HG03039 (cell line): Measurements from ENCODE around the gene ST3GAL6.

Experiments used
- ATAC-seq: cut with Tn5 transposase; IDR thresholded peaks from one replicate; pipeline ENCODE4 v1.9.1; 2021; ENCODE audit warnings: mild to moderate bottlenecking, moderate library complexity; ENCODE audit not compliant: unreplicated experiment

ST3GAL6 gene

DNA sequence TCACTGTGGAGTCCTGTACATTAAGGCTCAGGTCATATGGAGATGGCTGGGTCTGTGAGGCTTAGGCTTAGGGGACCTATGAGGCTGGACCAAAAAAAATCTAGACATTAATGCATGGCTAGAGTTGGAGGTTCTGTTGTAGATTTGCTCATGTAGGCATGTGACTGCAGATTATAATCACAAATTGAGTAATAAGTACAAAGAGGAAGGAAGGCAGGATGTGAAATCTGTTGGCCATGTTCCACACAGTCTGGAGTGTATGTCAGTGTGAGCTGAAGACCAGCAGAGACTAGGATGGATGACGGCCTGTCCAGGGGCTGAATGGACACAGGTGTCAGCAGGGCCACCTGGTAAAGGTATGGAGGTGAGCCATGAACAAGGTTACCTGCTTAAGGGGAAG lies at the start of gene ST3GAL6:
Gene ST3GAL6, plus strand, starts transcription at position 265 of the 400 bp plus-strand sequence. CDS start 5,101 bp downstream, outside the sequence.
- ATAC-seq: no peak

GRCh38 chr3:98713984-98714383 lies 49.2 kb upstream of the ST3GAL6 start:
- no peak for ATAC-seq

- ATAC-seq: no peak
Measured at GRCh38 chr3:98717584-98717983, 45.6 kb upstream of the ST3GAL6 start.

- no peak for ATAC-seq
Measured at GRCh38 chr3:98718730-98719129, 44.4 kb upstream of the ST3GAL6 start.

DNA sequence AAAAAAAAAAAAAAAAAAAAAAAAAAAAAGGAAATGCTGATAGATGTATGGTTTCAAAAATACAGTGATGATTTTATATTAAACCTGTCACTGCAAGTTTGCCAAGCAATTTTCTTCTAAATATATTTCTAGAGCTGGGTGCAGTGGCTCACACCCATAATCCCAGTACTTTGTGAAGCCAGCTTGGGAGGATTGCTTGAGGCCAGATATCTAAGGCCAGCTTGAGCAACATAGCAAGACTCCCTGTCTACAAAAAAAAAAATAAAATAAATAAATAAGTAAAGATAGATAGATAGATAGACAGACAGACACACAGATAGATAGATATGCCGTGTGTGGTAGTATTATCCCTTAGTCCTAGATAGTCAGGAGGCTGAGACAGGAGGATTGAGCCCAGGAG lies 41.4 kb upstream of the ST3GAL6 start:
- ATAC-seq: no peak

- no peak for ATAC-seq
Measured at GRCh38 chr3:98722389-98722788, 40.8 kb upstream of the ST3GAL6 start.

DNA sequence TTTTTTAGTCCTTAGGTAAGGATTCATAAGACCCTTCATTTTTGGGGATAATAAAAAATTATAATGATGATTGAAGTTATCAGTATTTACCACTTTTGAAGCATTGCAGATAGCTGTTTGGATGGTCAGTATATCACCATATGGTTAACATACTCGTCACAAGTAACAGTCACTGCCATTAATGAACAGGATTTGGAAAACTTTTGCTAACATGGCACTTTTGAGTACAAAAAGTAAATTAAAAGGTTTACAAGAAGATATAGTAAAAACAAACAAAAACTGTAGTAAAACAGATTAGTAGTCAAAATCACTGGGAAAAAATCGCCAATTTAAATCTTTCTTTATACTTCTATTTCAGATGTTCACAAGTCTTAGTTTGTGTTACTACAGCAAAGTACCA lies 37.8 kb upstream of the ST3GAL6 start:
- ATAC-seq: no peak

- ATAC-seq: no peak
Measured at GRCh38 chr3:98726084-98726483, 37.1 kb upstream of the ST3GAL6 start.

- no peak for ATAC-seq
Measured at GRCh38 chr3:98727638-98728037, 35.5 kb upstream of the ST3GAL6 start.

- ATAC-seq: no peak
Measured at GRCh38 chr3:98728672-98729071, 34.5 kb upstream of the ST3GAL6 start.

- peak; percentile 46 for ATAC-seq
Measured at GRCh38 chr3:98730338-98730737, 32.8 kb upstream of the ST3GAL6 start.

DNA sequence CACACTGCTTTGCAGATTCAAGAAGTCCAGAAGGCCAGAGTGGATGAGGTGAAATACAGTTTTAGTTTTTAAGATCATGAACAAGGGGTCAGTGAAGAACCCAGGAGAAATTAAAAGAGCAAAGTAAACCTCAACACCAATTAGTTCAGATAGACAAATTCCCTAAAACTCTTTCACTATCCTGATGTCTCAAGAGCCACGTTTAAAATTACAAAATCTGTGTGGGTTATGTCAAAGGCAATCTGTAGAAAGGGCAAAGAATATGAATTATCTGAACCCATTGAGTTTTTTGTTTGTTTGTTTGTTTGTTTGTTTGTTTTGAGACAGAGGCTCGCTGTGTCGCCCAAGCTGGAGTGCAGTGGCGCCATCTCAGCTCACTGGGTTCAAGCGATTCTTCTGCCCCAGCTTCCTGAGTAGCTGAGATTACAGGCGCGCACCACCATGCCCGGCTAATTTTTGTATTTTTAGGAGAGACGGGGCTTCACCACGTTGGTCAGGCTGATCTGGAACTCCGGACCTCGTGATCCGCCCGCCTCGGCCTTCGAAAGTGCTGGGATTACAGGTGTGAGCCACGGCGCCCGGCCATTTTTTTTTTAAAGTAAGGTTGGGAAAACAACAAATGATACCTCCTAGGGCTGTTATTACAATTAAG lies 32.1 kb upstream of the ST3GAL6 start:
- no peak for ATAC-seq

GRCh38 chr3:98731720-98732285 lies 31.3 kb upstream of the ST3GAL6 start:
- no peak for ATAC-seq

DNA sequence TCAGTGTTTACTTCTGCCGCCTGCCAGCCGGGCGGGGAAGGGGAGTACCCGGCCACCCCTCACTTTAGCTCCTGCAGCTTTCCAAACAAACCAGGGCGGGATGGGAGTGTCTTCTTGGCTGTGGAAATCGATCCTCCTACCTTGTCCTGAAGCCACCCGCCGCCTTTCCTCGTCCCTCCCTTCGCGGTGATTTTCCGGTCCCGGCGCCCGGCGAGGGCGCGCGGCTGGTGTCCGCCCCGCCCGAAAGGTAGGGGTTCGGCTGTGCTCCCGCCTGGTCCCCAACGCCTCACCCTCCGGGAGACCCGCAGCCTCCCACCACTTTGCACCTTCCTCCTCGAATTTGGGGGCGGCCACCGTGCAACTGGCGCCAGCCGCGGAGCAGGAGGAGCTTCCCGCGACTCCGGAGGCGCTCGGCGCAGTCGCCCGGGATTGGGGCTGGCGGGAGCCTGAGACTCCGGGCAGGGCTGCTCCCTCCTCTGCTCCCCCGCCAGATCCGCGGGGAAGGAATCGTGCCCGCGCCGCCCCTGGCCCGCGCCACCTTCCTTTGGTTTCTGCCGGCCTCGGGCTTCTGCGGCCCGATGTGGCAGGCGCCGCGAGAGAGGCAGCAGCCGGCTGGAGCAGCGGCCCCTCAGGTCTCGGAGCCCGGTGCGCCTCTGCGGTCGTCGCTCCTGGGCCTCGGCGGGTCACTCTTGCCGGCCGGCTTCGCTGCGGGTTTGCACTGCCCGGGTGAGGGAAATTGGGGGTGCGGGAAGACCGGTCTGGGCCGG lies 30.7 kb upstream of the ST3GAL6 start:
- no peak for ATAC-seq

DNA sequence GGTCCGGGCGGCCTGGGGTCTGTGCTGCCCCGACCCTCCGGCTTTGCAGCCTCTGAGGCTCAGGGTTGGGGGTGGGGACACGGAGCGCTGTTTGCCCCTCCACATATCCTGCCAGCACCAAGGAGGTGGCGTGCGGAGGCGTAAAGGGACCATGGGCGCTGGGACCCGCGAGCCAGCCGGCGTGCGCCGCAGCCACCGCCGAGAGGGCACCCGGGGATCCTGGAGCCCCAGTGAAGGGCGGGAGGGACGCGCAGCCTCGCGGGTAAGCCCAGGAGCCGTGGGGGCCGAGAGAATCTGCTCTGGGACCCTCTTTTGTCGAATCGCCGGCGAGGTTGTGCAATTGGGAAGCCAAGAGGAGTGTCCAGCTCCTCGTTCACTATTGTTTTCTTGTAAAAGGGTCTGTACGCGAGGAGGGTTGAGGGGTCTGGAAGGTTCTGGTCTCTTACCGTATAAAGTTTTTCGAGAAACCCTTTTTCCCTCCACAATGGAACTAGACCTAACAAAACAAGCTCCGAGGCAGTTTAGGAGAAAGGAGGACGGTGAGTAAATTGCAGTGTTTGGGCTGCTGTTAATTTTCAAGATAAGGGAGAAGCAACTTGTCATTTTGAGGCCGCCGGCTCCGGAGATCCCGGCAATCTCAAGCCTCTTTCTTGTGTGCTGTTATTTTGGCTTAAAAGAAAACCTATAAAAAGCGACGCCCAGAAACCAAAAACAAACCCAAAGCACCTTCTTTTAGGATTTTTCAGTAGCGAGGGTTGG lies 29.9 kb upstream of the ST3GAL6 start:
- ATAC-seq: no peak

- no peak for ATAC-seq
Measured at GRCh38 chr3:98733812-98734281, 29.3 kb upstream of the ST3GAL6 start.

- no peak for ATAC-seq
Measured at GRCh38 chr3:98734306-98734705, 28.8 kb upstream of the ST3GAL6 start.

DNA sequence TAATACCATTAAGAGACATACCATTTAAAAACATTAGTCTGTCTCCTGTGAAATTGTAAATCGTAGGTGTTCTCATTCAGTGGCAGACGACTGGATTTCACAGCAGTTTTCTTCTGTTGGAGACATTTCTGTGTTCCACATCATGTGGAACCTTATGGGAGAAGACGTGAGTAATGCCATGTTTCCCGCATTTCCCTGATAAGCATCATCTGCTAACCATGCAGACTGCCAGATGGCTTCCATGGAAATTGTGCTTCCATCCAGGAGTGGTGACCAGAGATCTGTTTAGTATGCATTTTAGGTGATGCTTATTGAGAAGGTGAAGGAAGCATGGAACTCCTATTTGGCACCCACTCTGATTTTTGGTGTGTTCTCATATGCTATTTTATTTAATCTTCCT lies 28.4 kb upstream of the ST3GAL6 start:
- ATAC-seq: no peak

DNA sequence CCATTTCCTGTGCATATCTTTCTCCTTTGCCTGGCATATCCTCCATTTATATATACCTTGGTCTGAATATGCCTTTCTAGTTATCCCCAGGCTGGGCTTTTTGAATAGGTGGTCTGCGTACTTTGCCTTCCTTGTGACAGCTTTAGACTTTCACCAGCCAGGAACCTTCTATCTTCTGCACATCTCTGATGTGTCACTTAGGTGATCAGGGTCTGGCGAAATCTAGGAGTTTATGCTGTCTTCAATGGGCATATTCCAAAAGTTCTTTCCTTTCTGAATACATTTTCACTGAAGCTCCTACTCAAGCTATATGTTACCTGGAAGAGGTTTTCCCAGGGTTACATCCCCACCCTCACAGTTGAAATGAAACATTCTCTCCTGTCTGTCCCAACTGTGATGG lies 27.8 kb upstream of the ST3GAL6 start:
- no peak for ATAC-seq

DNA sequence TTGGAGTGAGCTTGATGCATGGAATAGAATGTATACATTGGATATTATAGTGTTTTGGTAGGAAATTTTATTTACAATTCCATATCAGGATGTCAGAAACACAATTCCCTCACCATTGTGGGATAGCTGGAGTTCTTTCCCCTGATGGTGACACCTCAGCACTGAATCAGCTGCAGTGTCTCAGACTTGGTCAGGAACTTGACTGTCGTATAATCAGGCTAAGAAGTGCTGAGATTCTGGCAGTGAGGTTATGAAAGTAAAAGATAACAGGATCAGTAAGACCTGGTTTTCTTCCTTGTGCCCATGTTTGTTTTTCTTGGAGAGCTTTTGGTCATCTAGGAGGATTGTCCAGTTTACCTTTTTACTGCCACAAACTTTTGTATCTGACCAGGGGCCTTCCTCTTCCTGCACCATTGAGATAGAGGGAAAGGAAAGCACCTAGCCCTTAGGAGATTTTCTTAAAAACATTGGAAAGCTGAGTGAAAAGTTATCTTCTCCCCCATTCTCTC lies 27.3 kb upstream of the ST3GAL6 start:
- ATAC-seq: no peak

GRCh38 chr3:98737301-98737700 lies 25.8 kb upstream of the ST3GAL6 start:
- no peak for ATAC-seq
